ACC112 (cell line): ENCODE measurements around the gene TXNDC16.
A peak's percentile ranks its signal among the peaks of the same experiment; 100 is the strongest.

Experiments used
- H2AFZ ChIP-seq: fragments of 200-600 bp; sonication (generic); one replicate; pipeline ENCODE4 v1.6.0; 2017; ENCODE audit warnings: antibody characterized with exemption, low read length; ENCODE audit not compliant: unreplicated experiment
- H3K27ac ChIP-seq: fragments of 200-600 bp; sonication (generic); 2 replicates; pipeline ENCODE4 v1.5.1; 2014; ENCODE audit warnings: low read depth, mild to moderate bottlenecking, antibody characterized with exemption, low read length, moderate library complexity
- H3K27me3 ChIP-seq: fragments of 200-600 bp; sonication (generic); 2 replicates; pipeline ENCODE4 v1.6.1; 2014; ENCODE audit warnings: mild to moderate bottlenecking, antibody characterized with exemption, low read length, moderate library complexity, mixed read lengths; ENCODE audit not compliant: insufficient read depth
- H3K36me3 ChIP-seq: fragments of 200-600 bp; sonication (generic); 2 replicates; pipeline ENCODE4 v1.6.1; 2016; ENCODE audit warnings: mild to moderate bottlenecking, antibody characterized with exemption, low read length, moderate library complexity, mixed read lengths; ENCODE audit not compliant: insufficient read depth
- H3K4me1 ChIP-seq: fragments of 200-600 bp; sonication (generic); one replicate; pipeline ENCODE4 v1.6.1; 2016; ENCODE audit warnings: low read length, mixed read lengths; ENCODE audit not compliant: insufficient read depth, unreplicated experiment, control insufficient read depth
- H3K4me3 ChIP-seq: fragments of 200-600 bp; sonication (generic); 2 replicates; pipeline ENCODE4 v1.5.1; 2014; ENCODE audit warnings: mild to moderate bottlenecking, low read depth, low read length
- H3K79me2 ChIP-seq: fragments of 200-600 bp; sonication (generic); one replicate; pipeline ENCODE4 v1.6.0; 2016; ENCODE audit warnings: low read length; ENCODE audit not compliant: control insufficient read depth, unreplicated experiment, insufficient read depth

The TXNDC16 gene

DNA sequence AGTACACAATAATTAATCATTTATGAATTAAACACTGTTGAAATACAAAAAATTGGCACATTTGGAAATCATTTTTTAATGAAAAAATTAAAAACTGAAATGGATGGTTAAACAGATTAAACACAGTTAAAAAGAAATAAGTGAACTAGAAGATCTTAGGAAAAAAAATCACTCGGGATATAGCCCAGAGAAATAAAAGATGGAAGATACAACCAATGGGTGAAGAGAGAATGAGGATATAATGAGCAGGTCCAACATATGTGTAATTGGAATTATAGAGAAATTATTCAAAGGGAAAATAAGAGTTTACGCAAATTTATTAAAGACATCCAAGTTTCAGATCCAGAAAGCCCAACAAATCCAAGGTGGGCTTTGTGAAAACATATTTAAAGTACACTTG, 6.4 kb upstream of the TXNDC16 start:
- H3K27ac ChIP-seq = no peak overlapping the region
- no peaks in the 10 kb centered on the region for H3K27me3 ChIP-seq
- H2AFZ ChIP-seq = no peak overlapping the region
- H3K4me3 ChIP-seq = no peak overlapping the region
- H3K79me2 ChIP-seq = no peaks in the 10 kb centered on the region
- H3K36me3 ChIP-seq = 0 out of 2 replicates have a peak, but pooled peaks cover 3% of the 10 kb centered on the region
- peaks cover 4% of the 10 kb centered on the region for H3K4me1 ChIP-seq

DNA sequence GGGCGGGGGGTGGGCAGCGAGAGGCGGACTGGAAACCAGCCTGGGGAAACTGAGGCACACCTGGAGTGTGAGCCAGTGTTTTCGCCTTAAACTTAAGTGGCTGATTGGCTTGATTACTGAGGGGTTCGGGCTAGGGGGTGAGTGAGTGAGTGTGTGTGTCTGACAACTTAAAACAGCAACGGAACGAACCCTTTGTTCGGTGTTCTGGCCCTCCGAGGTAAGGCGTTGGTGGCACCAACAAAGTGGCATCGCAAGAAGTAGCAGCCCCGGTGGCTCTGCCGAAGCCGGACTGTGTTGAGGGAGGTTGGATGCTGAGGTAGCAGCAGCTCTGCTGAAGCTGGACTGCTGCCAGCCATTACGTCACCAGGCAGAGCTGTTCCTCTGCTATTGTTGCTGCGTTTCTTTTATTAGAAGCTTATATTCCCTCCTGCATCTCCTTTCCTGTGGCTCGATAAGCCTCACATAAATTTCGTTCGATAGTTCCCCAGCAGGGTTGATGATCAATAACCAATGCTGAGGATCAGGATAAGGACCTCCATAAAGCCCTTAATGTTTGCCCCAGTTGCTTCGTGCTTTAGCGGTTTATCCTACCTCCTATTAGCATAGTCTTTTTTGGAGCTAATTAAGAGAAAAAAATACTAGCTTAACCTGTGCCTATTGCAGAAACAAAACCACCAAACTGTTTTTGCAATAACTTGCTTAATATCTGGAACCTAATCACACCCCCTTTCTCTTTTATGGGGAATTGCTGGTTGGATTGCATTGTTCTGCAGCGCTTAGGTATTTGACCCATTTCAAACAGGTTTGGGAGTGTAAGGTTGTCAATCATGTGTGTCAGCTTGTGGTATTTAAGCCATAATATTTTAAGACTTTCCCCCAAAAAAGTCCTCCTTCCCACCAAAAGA, 1.6 kb upstream of the TXNDC16 start:
- no peak overlapping the region for H3K27ac ChIP-seq
- peak overlapping the region; percentile 94 for H2AFZ ChIP-seq
- H3K27me3 ChIP-seq = no peaks in the 10 kb centered on the region
- peaks cover 8% of the 10 kb centered on the region for H3K4me1 ChIP-seq
- 0 out of 2 replicates have a peak, but pooled peaks cover 3% of the 10 kb centered on the region for H3K36me3 ChIP-seq
- H3K79me2 ChIP-seq = peaks cover 5% of the 10 kb centered on the region
- H3K4me3 ChIP-seq = peak overlapping the region; percentile 94

DNA sequence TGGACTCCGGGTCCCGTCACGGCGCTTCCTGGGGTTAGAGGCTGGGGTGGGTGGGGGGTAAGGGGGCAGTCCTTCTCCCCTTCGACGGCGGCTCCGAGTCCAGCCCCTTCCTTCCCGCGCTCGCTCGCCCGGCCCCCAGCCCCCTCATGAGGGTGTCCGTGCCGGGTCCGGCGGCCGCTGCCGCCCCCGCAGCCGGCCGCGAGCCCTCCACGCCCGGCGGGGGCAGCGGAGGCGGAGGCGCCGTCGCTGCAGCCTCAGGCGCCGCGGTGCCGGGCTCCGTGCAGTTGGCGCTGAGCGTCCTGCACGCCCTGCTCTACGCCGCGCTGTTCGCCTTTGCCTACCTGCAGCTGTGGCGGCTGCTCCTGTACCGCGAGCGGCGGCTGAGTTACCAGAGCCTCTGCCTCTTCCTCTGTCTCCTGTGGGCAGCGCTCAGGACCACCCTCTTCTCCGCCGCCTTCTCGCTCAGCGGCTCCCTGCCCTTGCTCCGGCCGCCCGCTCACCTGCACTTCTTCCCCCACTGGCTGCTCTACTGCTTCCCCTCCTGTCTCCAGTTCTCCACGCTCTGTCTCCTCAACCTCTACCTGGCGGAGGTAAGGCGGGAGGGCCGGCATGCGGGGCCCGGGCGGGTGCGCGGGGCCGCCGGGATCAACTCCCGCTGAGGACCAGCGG, 831 bp upstream of the TXNDC16 start:
- Histone ChIP-seq H2AFZ (peak overlapping the region; percentile 94), H3K27me3 (no peaks in the 10 kb centered on the region), H3K36me3 (no peaks in the 10 kb centered on the region), H3K4me1 (peaks cover 8% of the 10 kb centered on the region), H3K79me2 (peaks cover 5% of the 10 kb centered on the region), H3K4me3 (peak overlapping the region; percentile 94), H3K27ac (no peak overlapping the region)

DNA sequence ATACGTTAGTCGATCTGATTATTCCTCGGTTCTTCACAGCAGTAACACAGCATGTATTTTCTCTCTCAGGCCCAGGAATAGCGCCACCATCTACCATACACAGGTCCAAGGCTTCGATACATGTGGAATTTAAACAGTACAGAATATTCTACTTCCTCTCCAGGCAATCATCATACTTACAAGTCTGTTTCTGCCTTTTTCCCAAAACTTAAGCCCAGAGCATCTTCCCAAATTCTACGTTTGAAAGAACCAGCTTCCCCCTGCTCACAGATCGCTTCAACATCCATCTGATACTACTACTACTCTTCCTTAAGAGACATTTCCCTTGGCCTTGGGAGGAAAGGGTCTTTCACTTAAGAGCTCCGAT, 626 bp downstream of the TXNDC16 start:
- Histone ChIP-seq H3K4me1 (peaks cover 8% of the 10 kb centered on the region), H3K27me3 (no peaks in the 10 kb centered on the region), H3K36me3 (no peaks in the 10 kb centered on the region), H3K27ac (peak overlapping the region; percentile 42; the same call in 1 of the 2 replicates), H3K4me3 (peak overlapping the region; percentile 94), H2AFZ (peak overlapping the region; percentile 96), H3K79me2 (peaks cover 5% of the 10 kb centered on the region)

DNA sequence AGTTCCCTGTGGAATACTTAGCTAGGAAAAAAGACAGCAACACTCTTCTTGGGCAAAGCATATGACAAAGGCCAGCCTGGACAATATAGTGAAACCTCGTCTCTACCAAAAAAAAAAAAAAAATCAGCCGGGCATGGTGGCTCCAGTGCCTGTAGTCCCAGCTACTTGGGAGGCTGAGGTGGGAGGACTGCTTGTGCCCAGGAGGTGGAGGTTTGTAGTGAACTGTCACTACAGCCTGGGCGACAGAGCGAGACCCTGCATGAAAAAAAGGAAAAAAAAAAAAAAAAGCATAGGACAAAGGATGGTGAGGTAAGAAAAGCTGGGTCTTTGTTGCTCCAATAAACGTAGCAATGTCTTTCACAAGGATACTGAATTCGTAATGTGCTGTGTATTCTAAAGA, 1.1 kb downstream of the TXNDC16 start:
- no peaks in the 10 kb centered on the region for H3K36me3 ChIP-seq
- peaks cover 8% of the 10 kb centered on the region for H3K4me1 ChIP-seq
- H3K4me3 ChIP-seq = peak overlapping the region; percentile 94
- H2AFZ ChIP-seq = no peak overlapping the region
- no peak overlapping the region for H3K27ac ChIP-seq
- H3K27me3 ChIP-seq = no peaks in the 10 kb centered on the region
- peaks cover 5% of the 10 kb centered on the region for H3K79me2 ChIP-seq

DNA sequence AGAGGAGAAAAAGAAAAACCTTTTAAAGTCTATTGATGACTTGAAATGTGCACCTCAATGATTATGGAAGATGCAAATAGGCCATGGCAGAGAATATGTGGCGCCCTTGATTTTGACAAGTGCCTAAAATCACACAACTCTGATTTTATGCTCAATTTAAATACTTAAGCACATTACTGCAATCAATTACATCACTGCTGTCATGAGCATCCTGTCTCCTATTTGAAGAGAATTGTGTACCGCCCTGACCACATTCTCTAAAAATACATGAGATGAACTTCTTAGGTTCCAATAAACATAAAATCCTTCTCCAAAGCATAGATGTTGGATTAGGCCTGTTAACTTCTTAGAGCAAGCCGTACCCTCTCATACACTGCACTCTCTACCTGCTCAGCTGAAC, 1.6 kb downstream of the TXNDC16 start:
- Histone ChIP-seq H3K4me1 (peaks cover 8% of the 10 kb centered on the region), H2AFZ (no peak overlapping the region), H3K27me3 (no peaks in the 10 kb centered on the region), H3K36me3 (no peaks in the 10 kb centered on the region), H3K79me2 (peaks cover 5% of the 10 kb centered on the region), H3K4me3 (no peak overlapping the region), H3K27ac (no peak overlapping the region)

DNA sequence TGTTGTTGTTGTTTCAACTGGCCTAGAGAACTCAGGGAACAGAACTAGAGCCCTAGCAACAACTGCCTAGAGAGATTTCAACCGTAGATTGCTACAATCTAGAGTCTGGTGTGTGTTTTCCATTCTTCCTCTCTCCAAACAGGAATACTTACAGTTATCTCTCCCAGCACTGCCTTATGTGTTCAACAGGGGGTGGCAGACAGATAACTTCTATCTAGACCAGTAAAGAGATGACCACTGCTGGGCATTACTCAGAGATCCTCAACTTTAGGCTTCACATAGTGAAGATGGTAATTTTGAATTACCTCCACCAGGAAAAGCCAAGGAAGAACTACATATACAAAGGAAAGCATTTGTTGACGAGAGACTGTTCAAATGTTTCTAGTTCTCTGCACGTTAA, 4.8 kb downstream of the TXNDC16 start:
- no peaks in the 10 kb centered on the region for H3K36me3 ChIP-seq
- no peak overlapping the region for H3K27ac ChIP-seq
- no peaks in the 10 kb centered on the region for H3K27me3 ChIP-seq
- no peak overlapping the region for H2AFZ ChIP-seq
- no peak overlapping the region for H3K4me3 ChIP-seq
- H3K4me1 ChIP-seq = peaks cover 8% of the 10 kb centered on the region
- H3K79me2 ChIP-seq = peaks cover 5% of the 10 kb centered on the region

DNA sequence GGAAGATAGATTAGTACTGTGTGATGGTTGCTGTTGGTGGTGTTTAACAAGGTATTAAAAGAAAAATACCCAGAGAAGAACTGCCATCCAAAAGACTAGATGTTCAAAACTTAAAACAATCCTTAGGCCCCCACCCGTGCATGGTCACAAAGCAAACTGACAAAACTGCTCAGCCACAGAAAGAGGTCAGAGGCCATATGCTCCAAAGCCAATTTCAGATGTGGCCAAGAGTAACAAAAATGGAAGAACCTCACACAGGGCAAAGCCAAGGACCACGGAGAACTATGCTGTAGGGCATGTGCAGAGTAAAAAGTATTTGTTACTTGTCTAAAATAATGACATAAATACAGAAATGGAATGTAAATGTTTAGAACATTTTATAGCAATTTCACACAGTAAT, 5.3 kb downstream of the TXNDC16 start:
- H2AFZ ChIP-seq = no peak overlapping the region
- H3K4me1 ChIP-seq = peaks cover 8% of the 10 kb centered on the region
- peaks cover 5% of the 10 kb centered on the region for H3K79me2 ChIP-seq

DNA sequence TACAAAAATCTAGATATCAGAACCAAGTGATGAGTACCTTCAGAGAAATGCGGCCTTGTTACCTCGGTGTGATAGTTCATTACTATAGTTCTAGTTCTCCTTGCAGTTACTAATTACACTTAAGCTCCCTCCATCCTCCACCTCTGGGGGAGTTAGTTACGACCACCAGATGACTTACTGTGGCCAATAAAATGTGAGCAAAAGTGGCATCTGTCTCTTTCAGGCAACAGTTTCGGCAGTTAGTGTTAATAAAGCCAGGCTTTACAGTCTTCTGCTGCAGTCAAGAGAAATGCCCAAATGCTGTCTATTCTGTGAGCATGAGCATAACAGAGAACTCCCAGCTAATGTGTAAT, 6.0 kb downstream of the TXNDC16 start:
- H3K27ac ChIP-seq = no peak overlapping the region
- H3K36me3 ChIP-seq = no peaks in the 10 kb centered on the region
- peaks cover 5% of the 10 kb centered on the region for H3K79me2 ChIP-seq
- H3K4me3 ChIP-seq = no peak overlapping the region
- no peaks in the 10 kb centered on the region for H3K27me3 ChIP-seq
- H2AFZ ChIP-seq = no peak overlapping the region
- H3K4me1 ChIP-seq = peaks cover 8% of the 10 kb centered on the region

More for the DNA sequence above, 5.3 kb downstream of the TXNDC16 start:
- no peak overlapping the region for H3K4me3 ChIP-seq
- H3K27me3 ChIP-seq = no peaks in the 10 kb centered on the region
- H3K36me3 ChIP-seq = no peaks in the 10 kb centered on the region
- no peak overlapping the region for H3K27ac ChIP-seq

DNA sequence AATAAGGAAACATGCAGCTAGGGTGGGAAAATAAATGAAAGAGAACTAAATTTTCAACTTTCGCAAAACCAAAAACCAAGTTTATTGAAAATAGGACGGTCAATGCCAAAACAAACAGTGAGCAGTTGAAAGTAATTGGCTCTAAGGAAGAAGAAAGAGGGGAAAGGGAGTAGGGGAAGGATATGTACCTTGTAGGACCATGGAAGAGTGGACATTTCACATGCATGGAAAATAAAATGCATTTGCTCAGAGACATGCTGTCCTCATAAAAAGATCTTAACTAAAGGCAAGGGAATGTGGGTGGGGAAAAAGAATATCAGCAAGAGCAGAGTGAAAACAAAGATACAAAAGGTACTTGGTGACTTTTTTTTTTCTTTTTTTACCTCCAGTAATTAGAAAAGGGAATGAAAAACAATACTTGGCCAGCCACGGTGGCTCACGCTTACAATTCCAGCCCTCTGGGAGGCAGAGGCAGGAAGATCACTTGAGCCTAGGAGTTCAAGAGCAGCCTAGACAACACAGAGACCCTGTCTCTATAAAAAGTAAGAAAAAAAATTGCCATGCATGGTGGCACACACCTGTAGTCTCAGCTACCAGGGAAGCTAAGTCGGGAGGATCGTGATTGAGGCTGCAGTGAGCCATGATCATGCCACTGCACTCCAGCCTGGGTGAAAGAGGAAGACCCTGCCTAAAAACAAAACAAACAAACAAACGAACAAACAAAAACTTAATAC, 6.6 kb downstream of the TXNDC16 start:
- Histone ChIP-seq H3K79me2 (peaks cover 1% of the 10 kb centered on the region), H3K4me3 (no peak overlapping the region), H2AFZ (no peak overlapping the region), H3K36me3 (no peaks in the 10 kb centered on the region), H3K4me1 (peaks cover 3% of the 10 kb centered on the region), H3K27me3 (no peaks in the 10 kb centered on the region), H3K27ac (no peak overlapping the region)
